HEK293 (cell line): ENCODE data around the gene ADAMTS10.

Experiments
- TF ChIP-seq, protein P1 (sequence below): fragments of 450-650 bp; formaldehyde crosslinking; IDR thresholded peaks from 2 replicates; pipeline ENCODE4 v1.5.1; 2017; ENCODE audit warnings: missing biosample characterization, missing genetic modification characterization
- TF ChIP-seq, protein P2 (sequence below): fragments of 450-650 bp; formaldehyde crosslinking; IDR thresholded peaks from 2 replicates; pipeline ENCODE4 v1.5.1; 2016; ENCODE audit warnings: missing biosample characterization, missing genetic modification characterization
- TF ChIP-seq, protein P3 (sequence below): fragments of 450-650 bp; formaldehyde crosslinking; IDR thresholded peaks from 2 replicates; pipeline ENCODE4 v1.5.1; 2016; ENCODE audit warnings: missing biosample characterization, missing genetic modification characterization

DNA sequence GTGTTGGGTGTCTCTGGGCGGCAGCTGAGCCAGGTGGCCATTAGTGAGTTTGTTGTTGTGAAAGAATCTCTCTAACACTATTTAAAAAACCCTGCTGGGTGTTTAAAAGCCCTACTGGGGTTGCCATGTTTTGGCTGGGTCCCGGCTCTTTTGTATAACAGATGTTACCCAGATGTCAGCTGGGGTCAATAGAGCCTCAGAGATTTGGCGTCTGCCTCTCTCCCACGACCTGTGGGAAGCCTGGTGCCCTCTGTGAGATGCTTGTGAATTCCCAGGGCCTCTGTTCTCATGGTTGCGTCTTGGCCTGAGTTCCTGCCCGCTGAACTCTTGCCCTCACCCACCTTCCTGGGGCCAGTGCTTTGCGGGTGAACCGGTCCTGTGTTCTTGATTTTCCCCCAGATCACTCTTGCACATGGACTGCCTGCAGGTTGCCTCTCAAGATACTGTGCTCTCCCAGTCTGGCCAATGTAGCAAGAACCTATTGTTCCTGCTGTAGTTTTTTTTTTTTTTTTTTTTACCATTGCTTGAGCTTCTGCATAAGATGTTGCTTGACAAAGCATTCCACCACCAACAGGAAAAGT lies 29.4 kb upstream of the ADAMTS10 start:
- TF ChIP-seq, protein P1, sequence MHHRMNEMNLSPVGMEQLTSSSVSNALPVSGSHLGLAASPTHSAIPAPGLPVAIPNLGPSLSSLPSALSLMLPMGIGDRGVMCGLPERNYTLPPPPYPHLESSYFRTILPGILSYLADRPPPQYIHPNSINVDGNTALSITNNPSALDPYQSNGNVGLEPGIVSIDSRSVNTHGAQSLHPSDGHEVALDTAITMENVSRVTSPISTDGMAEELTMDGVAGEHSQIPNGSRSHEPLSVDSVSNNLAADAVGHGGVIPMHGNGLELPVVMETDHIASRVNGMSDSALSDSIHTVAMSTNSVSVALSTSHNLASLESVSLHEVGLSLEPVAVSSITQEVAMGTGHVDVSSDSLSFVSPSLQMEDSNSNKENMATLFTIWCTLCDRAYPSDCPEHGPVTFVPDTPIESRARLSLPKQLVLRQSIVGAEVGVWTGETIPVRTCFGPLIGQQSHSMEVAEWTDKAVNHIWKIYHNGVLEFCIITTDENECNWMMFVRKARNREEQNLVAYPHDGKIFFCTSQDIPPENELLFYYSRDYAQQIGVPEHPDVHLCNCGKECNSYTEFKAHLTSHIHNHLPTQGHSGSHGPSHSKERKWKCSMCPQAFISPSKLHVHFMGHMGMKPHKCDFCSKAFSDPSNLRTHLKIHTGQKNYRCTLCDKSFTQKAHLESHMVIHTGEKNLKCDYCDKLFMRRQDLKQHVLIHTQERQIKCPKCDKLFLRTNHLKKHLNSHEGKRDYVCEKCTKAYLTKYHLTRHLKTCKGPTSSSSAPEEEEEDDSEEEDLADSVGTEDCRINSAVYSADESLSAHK (tag by site-specific recombination): no peak
- TF ChIP-seq, protein P2, sequence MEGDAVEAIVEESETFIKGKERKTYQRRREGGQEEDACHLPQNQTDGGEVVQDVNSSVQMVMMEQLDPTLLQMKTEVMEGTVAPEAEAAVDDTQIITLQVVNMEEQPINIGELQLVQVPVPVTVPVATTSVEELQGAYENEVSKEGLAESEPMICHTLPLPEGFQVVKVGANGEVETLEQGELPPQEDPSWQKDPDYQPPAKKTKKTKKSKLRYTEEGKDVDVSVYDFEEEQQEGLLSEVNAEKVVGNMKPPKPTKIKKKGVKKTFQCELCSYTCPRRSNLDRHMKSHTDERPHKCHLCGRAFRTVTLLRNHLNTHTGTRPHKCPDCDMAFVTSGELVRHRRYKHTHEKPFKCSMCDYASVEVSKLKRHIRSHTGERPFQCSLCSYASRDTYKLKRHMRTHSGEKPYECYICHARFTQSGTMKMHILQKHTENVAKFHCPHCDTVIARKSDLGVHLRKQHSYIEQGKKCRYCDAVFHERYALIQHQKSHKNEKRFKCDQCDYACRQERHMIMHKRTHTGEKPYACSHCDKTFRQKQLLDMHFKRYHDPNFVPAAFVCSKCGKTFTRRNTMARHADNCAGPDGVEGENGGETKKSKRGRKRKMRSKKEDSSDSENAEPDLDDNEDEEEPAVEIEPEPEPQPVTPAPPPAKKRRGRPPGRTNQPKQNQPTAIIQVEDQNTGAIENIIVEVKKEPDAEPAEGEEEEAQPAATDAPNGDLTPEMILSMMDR (tag by site-specific recombination): no peak
- TF ChIP-seq, protein P3, sequence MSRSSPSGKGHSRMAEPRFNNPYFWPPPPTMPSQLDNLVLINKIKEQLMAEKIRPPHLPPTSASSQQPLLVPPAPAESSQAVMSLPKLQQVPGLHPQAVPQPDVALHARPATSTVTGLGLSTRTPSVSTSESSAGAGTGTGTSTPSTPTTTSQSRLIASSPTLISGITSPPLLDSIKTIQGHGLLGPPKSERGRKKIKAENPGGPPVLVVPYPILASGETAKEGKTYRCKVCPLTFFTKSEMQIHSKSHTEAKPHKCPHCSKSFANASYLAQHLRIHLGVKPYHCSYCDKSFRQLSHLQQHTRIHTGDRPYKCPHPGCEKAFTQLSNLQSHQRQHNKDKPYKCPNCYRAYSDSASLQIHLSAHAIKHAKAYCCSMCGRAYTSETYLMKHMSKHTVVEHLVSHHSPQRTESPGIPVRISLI (tag by site-specific recombination): no peak
